Subcutaneous adipose tissue (tissue), 4 donors: ENCODE data around the gene CD300LF. TPM values are rescaled to one million over a fixed set of nuclear protein-coding genes. Genes with fewer than 3 reads are reported as not detected.

Experiments
- total RNA-seq, 4 donors: library from RNA; depleted of rRNA; stranded (reverse); fragments of >200 nt; gene quantifications; one replicate each; pipeline ENCODE4 v1.1.0, GENCODE V29; 2016
- TF ChIP-seq, protein P1 (sequence below): fragments of 450-650 bp; IDR thresholded peaks from one replicate; pipeline ENCODE4 v1.5.1; 2016; ENCODE audit warnings: low read depth, mild to moderate bottlenecking, control low read depth, antibody characterized with exemption, moderate library complexity

Gene CD300LF
- total RNA-seq, 4 donors from 2014 or later = 0.98 to 6.8 (median 1.1) TPM; not detected in 1

DNA sequence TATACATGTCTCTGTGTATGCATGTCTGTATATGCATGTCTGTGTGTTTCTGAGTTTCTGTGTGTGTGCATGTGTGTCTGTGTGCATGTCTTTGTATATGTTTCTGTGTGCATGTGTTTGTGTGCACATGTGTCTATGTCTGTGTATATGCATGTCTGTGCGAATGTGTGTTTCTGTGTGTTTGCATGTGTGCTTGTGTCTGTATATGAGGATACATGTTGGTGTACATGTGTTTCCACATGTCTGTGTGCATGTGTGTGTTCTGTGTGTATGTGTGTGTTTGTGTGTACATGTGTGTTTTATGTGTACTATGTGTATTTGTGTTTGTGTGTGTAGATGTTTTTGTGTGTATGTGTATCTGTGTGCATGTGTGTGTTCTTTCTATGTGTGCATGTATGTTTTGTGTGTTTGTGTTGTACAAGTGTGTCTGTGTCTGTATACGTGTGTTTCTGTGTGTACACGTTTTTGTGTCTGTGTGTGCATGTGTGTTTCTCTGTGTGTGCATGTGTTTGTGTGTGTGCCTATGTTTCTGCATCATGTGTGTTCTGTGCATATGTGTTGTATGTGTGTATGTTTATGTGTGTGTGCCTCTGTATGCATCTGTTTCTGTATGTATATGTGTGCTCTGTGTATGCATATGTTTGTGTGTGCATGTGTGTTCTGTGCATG lies 15.4 kb upstream of the CD300LF start:
- TF ChIP-seq, protein P1, sequence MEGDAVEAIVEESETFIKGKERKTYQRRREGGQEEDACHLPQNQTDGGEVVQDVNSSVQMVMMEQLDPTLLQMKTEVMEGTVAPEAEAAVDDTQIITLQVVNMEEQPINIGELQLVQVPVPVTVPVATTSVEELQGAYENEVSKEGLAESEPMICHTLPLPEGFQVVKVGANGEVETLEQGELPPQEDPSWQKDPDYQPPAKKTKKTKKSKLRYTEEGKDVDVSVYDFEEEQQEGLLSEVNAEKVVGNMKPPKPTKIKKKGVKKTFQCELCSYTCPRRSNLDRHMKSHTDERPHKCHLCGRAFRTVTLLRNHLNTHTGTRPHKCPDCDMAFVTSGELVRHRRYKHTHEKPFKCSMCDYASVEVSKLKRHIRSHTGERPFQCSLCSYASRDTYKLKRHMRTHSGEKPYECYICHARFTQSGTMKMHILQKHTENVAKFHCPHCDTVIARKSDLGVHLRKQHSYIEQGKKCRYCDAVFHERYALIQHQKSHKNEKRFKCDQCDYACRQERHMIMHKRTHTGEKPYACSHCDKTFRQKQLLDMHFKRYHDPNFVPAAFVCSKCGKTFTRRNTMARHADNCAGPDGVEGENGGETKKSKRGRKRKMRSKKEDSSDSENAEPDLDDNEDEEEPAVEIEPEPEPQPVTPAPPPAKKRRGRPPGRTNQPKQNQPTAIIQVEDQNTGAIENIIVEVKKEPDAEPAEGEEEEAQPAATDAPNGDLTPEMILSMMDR = no peak

DNA sequence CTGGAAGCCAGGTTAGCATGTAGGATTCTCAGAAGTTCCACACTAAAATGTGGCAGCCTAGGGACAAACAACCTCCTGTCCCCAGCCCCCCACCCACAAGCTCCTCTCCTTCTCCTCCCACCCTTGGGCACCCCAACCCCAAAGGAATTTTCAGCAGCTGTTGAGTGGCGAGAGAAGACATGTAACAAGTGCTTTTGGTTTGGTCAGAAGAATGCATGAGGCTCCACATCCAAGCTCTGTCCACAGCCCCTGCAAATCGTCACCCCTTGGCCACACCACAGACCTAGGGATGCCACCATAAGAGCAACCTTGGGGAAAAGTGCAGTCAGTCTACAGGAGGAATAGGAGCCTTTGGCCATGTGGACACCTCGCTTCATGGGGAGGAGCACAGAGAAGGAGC lies 12.4 kb upstream of the CD300LF start:
- TF ChIP-seq, protein P1 = no peak

DNA sequence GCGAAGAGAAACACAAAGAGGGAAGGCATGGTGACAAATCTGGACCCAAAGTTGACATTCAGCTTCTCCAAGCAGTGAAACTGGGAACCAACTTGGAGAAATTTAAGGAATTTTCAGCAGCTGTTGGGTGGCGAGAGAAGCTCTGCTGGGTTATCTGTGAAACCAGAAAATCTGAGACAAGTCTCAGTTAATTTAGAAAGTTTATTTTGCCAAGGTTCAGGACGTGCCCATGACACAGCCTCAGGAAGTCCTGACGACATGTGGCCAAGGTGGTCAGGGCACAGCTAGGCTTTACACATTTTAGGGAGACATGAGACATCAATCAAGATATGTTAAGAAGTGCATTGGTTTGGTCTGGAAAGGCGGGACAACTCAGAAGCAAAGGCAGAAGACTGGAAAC lies 11.2 kb upstream of the CD300LF start:
- TF ChIP-seq, protein P1 = no peak

DNA sequence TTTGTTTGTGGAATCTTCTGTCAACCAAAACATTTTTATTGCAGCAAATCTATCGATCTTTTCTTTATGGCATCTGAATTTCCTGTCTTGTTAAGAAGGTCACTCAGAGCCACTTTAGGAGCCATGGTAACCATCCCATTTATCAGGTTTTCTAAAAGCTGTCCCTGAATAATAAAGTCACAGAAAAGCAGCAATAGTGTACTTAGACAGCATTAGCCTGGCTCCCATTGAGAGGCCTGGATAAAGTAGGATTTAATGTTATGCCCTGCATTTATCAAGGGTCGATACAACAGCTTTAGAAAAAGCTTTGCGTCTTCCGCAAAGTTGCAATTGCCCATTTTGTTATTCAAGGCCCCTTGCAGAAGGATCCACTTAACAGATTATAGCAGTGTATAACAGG lies 10.1 kb upstream of the CD300LF start:
- TF ChIP-seq, protein P1 = no peak

- TF ChIP-seq, protein P1 = no peak
Observed at GRCh38 chr17:74720506-74720905, 7.8 kb upstream of the CD300LF start.

DNA sequence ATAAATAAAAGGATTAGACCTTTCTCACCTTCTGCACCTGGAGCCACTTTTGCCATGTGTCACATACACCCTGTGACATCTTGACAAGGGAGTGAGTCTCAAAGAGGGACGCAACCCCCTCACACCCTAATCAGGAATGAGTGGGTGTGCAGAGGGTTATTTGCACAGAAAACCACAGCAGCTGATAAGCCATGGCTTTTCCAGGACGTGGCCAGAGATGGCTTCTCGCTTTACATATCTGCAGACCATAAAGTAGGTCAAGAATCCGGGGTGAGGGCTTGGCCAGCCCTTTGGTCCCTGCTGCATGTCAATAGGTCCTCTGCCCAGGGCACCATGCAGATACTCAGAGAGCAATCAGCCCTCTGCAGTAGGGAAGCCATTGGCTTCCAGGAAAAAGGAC lies 2.4 kb upstream of the CD300LF start:
- TF ChIP-seq, protein P1 = no peak

- TF ChIP-seq, protein P1 = no peak
Observed at GRCh38 chr17:74713171-74713755, 540 bp upstream of the CD300LF start.
